Calu3 (cell line): ENCODE results near the gene HNRNPF. TPM values are rescaled to one million over a fixed set of nuclear protein-coding genes. Genes with fewer than 3 reads are reported as not detected.

Experiments used
- BruUV-seq: library from RNA; stranded (reverse); fragments of 400-500 nt; replicated peaks from 2 replicates; lab custom pipeline; 2021; lab: Mats Ljungman, UMichigan
- CTCF ChIA-PET: fragments of 300-600 bp; sonication (Branson Sonifier 250); formaldehyde crosslinking; loops from one replicate; lab custom pipeline; 2022; ENCODE audit warnings: antibody characterized with exemption; lab: Charles Lee
- DNase-seq: peaks from one replicate; pipeline ENCODE4 v3.0.0; 2022
- H3K27ac Mint-ChIP-seq: one replicate; pipeline ENCODE4 v1.8.0; 2022; ENCODE audit warnings: mixed read lengths; ENCODE audit not compliant: unreplicated experiment
- H3K27me3 Mint-ChIP-seq: one replicate; pipeline ENCODE4 v1.8.0; 2022; ENCODE audit warnings: mixed read lengths; ENCODE audit not compliant: unreplicated experiment
- H3K36me3 Mint-ChIP-seq: one replicate; pipeline ENCODE4 v1.8.0; 2022; ENCODE audit warnings: mild to moderate bottlenecking, moderate library complexity, mixed read lengths; ENCODE audit not compliant: insufficient read depth, unreplicated experiment
- H3K4me1 Mint-ChIP-seq: one replicate; pipeline ENCODE4 v1.8.0; 2022; ENCODE audit warnings: mild to moderate bottlenecking, low read depth, mixed read lengths; ENCODE audit not compliant: unreplicated experiment
- H3K4me3 Mint-ChIP-seq: one replicate; pipeline ENCODE4 v1.8.0; 2022; ENCODE audit warnings: mild to moderate bottlenecking, low read depth, moderate library complexity, mixed read lengths; ENCODE audit not compliant: unreplicated experiment
- H3K9me3 Mint-ChIP-seq: one replicate; pipeline ENCODE4 v1.8.0; 2022; ENCODE audit warnings: low read depth, mixed read lengths; ENCODE audit not compliant: unreplicated experiment
- CTCF ChIP-seq: fragments of 200-600 bp; IDR thresholded peaks from one replicate; pipeline ENCODE4 v1.8.0; 2022; ENCODE audit warnings: antibody characterized with exemption; ENCODE audit not compliant: unreplicated experiment
- intact Hi-C: fragments of 100-400 bp; cut with micrococcal nuclease; formaldehyde crosslinking; loops from one replicate; pipeline ENCODE4 v1.10.0; 2022; ENCODE audit not compliant: unreplicated experiment
- total RNA-seq: library from RNA; stranded (reverse); gene quantifications from 2 replicates; pipeline ENCODE4 v1.2.3, GENCODE V29; 2022

Gene HNRNPF
- total RNA-seq, 1 experiment from 2014 or later, result 256 TPM

- H3K36me3 Mint-ChIP-seq, result peaks cover 31% of the 10 kb centered on the region
- DNase-seq, result no peak
- intact Hi-C loops, result no loop called here
- no TSS peak for BruUV-seq
- peaks cover 29% of the 10 kb centered on the region for H3K4me1 Mint-ChIP-seq
- no peak overlapping the region for H3K4me3 Mint-ChIP-seq
- CTCF ChIA-PET, result interaction anchor here (0.6 to 1.1 kb wide), 4 partner anchors 10 to 133 kb away, joined by 3 to 4 read pairs (median 4); no protein-coding TSS in a partner anchor
- H3K27ac Mint-ChIP-seq, result peak overlapping the region; percentile 96
- no peak for TF ChIP-seq CTCF
- H3K9me3 Mint-ChIP-seq, result no peaks in the 10 kb centered on the region
- no peaks in the 10 kb centered on the region for H3K27me3 Mint-ChIP-seq
Measured at GRCh38 chr10:43380610-43381222, 28.3 kb downstream of the HNRNPF start.

DNA sequence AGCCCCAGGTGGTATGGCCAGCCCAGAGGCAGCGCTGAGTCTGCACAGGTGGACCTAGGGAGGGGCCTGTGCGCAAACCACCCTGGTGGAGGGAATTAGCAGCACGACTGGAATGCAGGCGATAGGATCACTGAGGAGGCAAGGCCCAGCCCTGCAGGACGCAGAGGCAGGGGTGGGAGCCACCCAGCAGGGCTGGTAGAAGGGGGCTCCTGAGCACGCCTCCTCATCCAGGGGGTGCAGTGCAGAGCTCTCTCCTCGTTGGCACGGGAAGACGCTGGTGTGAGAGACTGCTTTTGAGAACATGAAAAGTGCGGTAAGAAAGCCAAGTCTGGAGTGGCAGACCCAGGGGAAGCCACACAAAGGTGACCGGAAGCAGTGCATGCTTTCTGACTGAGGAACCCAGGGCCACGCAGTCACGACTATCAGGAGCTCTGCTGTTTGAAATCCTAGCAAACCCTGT, 31.5 kb downstream of the HNRNPF start:
- Mint-ChIP-seq H3K27me3 (no peaks in the 10 kb centered on the region), H3K36me3 (peaks cover 13% of the 10 kb centered on the region), H3K27ac (no peak overlapping the region), H3K4me1 (peaks cover 39% of the 10 kb centered on the region), H3K4me3 (no peak overlapping the region), H3K9me3 (no peaks in the 10 kb centered on the region)
- peak; percentile 66 for DNase-seq
- no TSS peak for BruUV-seq
- peak; percentile 51 for TF ChIP-seq CTCF
- CTCF ChIA-PET, result no interaction called here
- intact Hi-C loops, result loop anchor here (2.0 kb wide), 1 partner anchor 25 kb away; no protein-coding TSS in a partner anchor

DNA sequence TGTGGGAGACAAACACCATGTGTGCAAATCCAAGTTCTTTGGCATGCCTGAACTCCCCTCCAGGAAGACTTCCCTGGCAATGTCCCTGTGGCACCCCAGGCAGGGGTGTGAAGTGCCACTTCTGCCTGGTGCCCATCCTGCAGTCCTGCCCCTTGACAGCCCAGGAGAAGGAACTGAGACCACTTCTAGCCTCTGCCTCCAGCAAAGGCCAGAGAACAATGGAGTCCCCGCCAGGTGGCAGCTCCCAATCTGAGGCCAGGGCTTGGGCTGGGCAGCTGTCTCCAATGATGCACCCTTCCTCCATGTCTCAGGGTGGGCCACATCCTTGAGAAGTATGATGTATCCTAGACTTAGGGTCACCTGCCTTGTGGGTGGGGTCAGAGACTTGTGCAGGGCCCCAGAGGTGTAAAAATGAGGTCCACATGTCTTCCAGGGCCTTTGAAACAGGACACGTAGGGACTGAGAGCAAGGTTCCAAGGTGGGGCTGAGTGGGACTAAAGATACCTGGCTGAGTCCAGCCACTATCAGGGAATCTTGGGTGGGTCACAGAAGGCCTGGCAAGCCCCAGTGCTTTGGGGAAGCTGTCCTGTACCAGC, 32.1 kb downstream of the HNRNPF start:
- intact Hi-C loops, result loop anchor here (2.0 kb wide), 1 partner anchor 24 kb away; no protein-coding TSS in a partner anchor

GRCh38 chr10:43376046-43376635, 32.8 kb downstream of the HNRNPF start:
- no TSS peak for BruUV-seq
- no peak for DNase-seq
- H3K27ac Mint-ChIP-seq, result no peak overlapping the region
- no peak for TF ChIP-seq CTCF
- intact Hi-C loops, result loop anchor here (2.0 kb wide), 1 partner anchor 23 kb away; no protein-coding TSS in a partner anchor
- no peaks in the 10 kb centered on the region for H3K9me3 Mint-ChIP-seq
- H3K4me3 Mint-ChIP-seq, result no peak overlapping the region
- no peaks in the 10 kb centered on the region for H3K27me3 Mint-ChIP-seq
- CTCF ChIA-PET, result no interaction called here
- peaks cover 13% of the 10 kb centered on the region for H3K36me3 Mint-ChIP-seq
- H3K4me1 Mint-ChIP-seq, result peaks cover 38% of the 10 kb centered on the region

More for the DNA sequence above, 32.1 kb downstream of the HNRNPF start:
- TF ChIP-seq CTCF, result no peak
- Mint-ChIP-seq H3K9me3 (no peaks in the 10 kb centered on the region), H3K36me3 (peaks cover 13% of the 10 kb centered on the region), H3K4me1 (peaks cover 39% of the 10 kb centered on the region), H3K27me3 (no peaks in the 10 kb centered on the region), H3K4me3 (no peak overlapping the region), H3K27ac (no peak overlapping the region)
- BruUV-seq, result no TSS peak
- DNase-seq, result no peak
- CTCF ChIA-PET, result no interaction called here
